HEK293 (cell line): Measurements from ENCODE around the gene SRSF2.

Source experiments
- CTCF ChIA-PET: fragments of 350-600 bp; formaldehyde crosslinking; extraction: SDS; loops from one replicate; lab custom pipeline; 2021; ENCODE audit warnings: antibody characterized with exemption; lab: Yijun Ruan, JAX
- POLR2A ChIA-PET: fragments of 300-600 bp; formaldehyde crosslinking; extraction: SDS; loops from one replicate; lab custom pipeline; 2020; ENCODE audit warnings: antibody characterized with exemption, inconsistent platforms; lab: Yijun Ruan, JAX
- H3K27ac ChIP-seq: fragments of 200-500 bp; sonication (Bioruptor generic); 2 replicates; pipeline ENCODE4 v1.5.1; 2014; ENCODE audit warnings: low read depth, low read length, control low read depth, inconsistent platforms; ENCODE audit errors: extremely low read depth
- H3K36me3 ChIP-seq, 2 experiments: fragments of 200-500 bp in 1 of 2; sonication (Bioruptor generic) in 1 of 2; 1 replicate in 1 of 2; 2 replicates in 1 of 2; pipeline ENCODE4 v1.5.1; 2014 to 2017; ENCODE audit warnings: inconsistent platforms in 2 of 2, low read length in 2 of 2; ENCODE audit not compliant: control insufficient read depth in 2 of 2, insufficient read depth in 1 of 2
- H3K4me1 ChIP-seq: fragments of 200-500 bp; sonication (Bioruptor generic); 2 replicates; pipeline ENCODE4 v1.5.1; 2014; ENCODE audit warnings: mild to moderate bottlenecking, low read length, inconsistent platforms; ENCODE audit not compliant: control insufficient read depth, insufficient read depth
- H3K4me3 ChIP-seq: 2 replicates; pipeline ENCODE4 v1.5.1; 2011; ENCODE audit warnings: low read depth, mild to moderate bottlenecking, control low read depth, low read length, moderate library complexity
- H3K9me3 ChIP-seq: fragments of 200-500 bp; sonication (Bioruptor generic); 2 replicates; pipeline ENCODE4 v1.5.1; 2014; ENCODE audit warnings: low read depth, low read length, inconsistent platforms; ENCODE audit not compliant: control insufficient read depth, insufficient read depth
- GLI2 ChIP-seq: fragments of 450-650 bp; formaldehyde crosslinking; IDR thresholded peaks from 2 replicates; pipeline ENCODE4; 2017; ENCODE audit warnings: missing biosample characterization, missing genetic modification characterization, low read depth, borderline replicate concordance
- GLIS1 ChIP-seq: fragments of 450-650 bp; formaldehyde crosslinking; IDR thresholded peaks from 2 replicates; pipeline ENCODE4 v1.5.1; 2016; ENCODE audit warnings: missing biosample characterization, missing genetic modification characterization
- KLF1 ChIP-seq: fragments of 450-650 bp; formaldehyde crosslinking; IDR thresholded peaks from 2 replicates; pipeline ENCODE4 v1.5.1; 2016; ENCODE audit warnings: missing biosample characterization, missing genetic modification characterization
- OSR2 ChIP-seq: fragments of 450-650 bp; formaldehyde crosslinking; IDR thresholded peaks from 2 replicates; pipeline ENCODE4 v1.5.1; 2016; ENCODE audit warnings: missing biosample characterization, missing genetic modification characterization
- SP2 ChIP-seq: fragments of 450-650 bp; formaldehyde crosslinking; IDR thresholded peaks from 2 replicates; pipeline ENCODE4 v1.5.1; 2016; ENCODE audit warnings: missing biosample characterization, missing genetic modification characterization
- SP3 ChIP-seq: fragments of 450-650 bp; formaldehyde crosslinking; IDR thresholded peaks from 2 replicates; pipeline ENCODE4 v1.5.1; 2016; ENCODE audit warnings: missing biosample characterization, missing genetic modification characterization
- TRIM28 ChIP-seq: IDR thresholded peaks from 2 replicates; pipeline ENCODE4 v1.6.1; 2011; ENCODE audit warnings: low read length, control low read depth, borderline replicate concordance
- ZFP69B ChIP-seq: fragments of 450-650 bp; formaldehyde crosslinking; IDR thresholded peaks from 2 replicates; pipeline ENCODE4 v1.5.1; 2016; ENCODE audit warnings: missing biosample characterization, missing genetic modification characterization
- ZIC2 ChIP-seq: fragments of 450-650 bp; formaldehyde crosslinking; IDR thresholded peaks from 2 replicates; pipeline ENCODE4 v1.5.1; 2016; ENCODE audit warnings: missing biosample characterization, missing genetic modification characterization
- ZNF132 ChIP-seq: fragments of 450-650 bp; formaldehyde crosslinking; IDR thresholded peaks from 2 replicates; pipeline ENCODE4 v1.5.1; 2017; ENCODE audit warnings: missing biosample characterization, missing genetic modification characterization, borderline replicate concordance
- ZNF23 ChIP-seq: fragments of 450-650 bp; formaldehyde crosslinking; IDR thresholded peaks from 2 replicates; pipeline ENCODE4 v1.5.1; 2016; ENCODE audit warnings: missing biosample characterization, missing genetic modification characterization, borderline replicate concordance
- ZNF341 ChIP-seq: fragments of 450-650 bp; formaldehyde crosslinking; IDR thresholded peaks from 2 replicates; pipeline ENCODE4; 2016; ENCODE audit warnings: low read depth, missing biosample characterization, missing genetic modification characterization
- ZNF501 ChIP-seq: fragments of 450-650 bp; formaldehyde crosslinking; IDR thresholded peaks from 2 replicates; pipeline ENCODE4 v1.5.1; 2016; ENCODE audit warnings: missing biosample characterization, missing genetic modification characterization
- ZNF530 ChIP-seq: fragments of 450-650 bp; formaldehyde crosslinking; IDR thresholded peaks from 2 replicates; pipeline ENCODE4 v1.5.1; 2016; ENCODE audit warnings: low read depth, missing biosample characterization, missing genetic modification characterization
- ZNF548 ChIP-seq: fragments of 450-650 bp; formaldehyde crosslinking; IDR thresholded peaks from 2 replicates; pipeline ENCODE4 v1.5.1; 2016; ENCODE audit warnings: missing biosample characterization, missing genetic modification characterization
- ZNF596 ChIP-seq: fragments of 450-650 bp; IDR thresholded peaks from 2 replicates; pipeline ENCODE4 v1.5.0; 2018; ENCODE audit warnings: missing biosample characterization, mild to moderate bottlenecking, missing genetic modification characterization, moderate library complexity
- ZNF610 ChIP-seq: fragments of 450-650 bp; formaldehyde crosslinking; IDR thresholded peaks from 2 replicates; pipeline ENCODE4 v1.5.1; 2016; ENCODE audit warnings: missing biosample characterization, missing genetic modification characterization, borderline replicate concordance
- ZNF626 ChIP-seq: fragments of 450-650 bp; sonication (Bioruptor Pico); formaldehyde crosslinking; IDR thresholded peaks from 2 replicates; pipeline ENCODE4 v1.5.1; 2018; ENCODE audit warnings: missing biosample characterization, missing genetic modification characterization, inconsistent platforms
- ZNF768 ChIP-seq: fragments of 450-650 bp; formaldehyde crosslinking; IDR thresholded peaks from 2 replicates; pipeline ENCODE4 v1.5.1; 2018; ENCODE audit warnings: missing biosample characterization, mild to moderate bottlenecking, missing genetic modification characterization
- TF ChIP-seq, protein P1 (sequence below): fragments of 450-650 bp; IDR thresholded peaks from 2 replicates; pipeline ENCODE4 v1.5.1; 2018; ENCODE audit warnings: missing biosample characterization, mild to moderate bottlenecking, missing genetic modification characterization
- TF ChIP-seq, protein P2 (sequence below): fragments of 450-650 bp; formaldehyde crosslinking; IDR thresholded peaks from 2 replicates; pipeline ENCODE4 v1.5.1; 2017; ENCODE audit warnings: missing biosample characterization, mild to moderate bottlenecking, missing genetic modification characterization, moderate library complexity

SRSF2 gene

DNA sequence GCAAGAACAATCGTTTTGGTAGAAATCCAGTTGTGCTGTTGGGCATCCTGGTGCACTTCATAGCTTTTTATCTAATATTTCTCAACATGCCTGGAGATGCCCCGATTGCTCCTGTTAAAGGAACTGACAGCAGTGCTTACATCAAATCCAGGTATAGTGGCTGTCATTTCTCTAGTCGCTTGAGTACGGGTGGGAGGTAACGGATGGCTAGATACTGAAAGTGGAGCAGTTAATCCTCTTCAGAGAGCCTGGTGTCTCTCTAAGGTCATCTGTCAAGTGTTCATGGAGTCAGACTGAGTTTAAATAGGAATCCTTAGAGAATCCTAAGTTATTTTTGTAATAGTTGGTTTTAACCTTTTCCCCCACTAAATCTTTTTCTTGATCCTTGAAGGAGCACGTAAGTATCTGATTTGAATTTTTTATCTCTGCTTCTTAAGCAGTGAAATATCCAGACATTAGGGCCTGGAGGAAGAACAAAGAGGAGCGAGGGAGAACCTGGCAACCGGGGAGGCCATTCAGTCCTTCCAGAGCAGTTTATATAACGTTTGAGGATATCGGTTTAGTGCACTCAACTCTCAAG, 38.0 kb upstream of the SRSF2 start:
- Histone ChIP-seq H3K36me3 (peaks cover 48 to 60% of the 10 kb centered on the region in 2 experiments), H3K9me3 (no peaks in the 10 kb centered on the region), H3K4me3 (no peak overlapping the region), H3K27ac (no peak overlapping the region), H3K4me1 (peaks cover 8% of the 10 kb centered on the region)
- TF ChIP-seq ZNF626 (tag by site-specific recombination), result no peak
- no peak for TF ChIP-seq OSR2 (tag by site-specific recombination)
- TF ChIP-seq GLI2 (tag by site-specific recombination), result no peak
- TF ChIP-seq TRIM28, result no peak
- no peak for TF ChIP-seq ZNF23 (tag by site-specific recombination)
- TF ChIP-seq ZIC2 (tag by site-specific recombination), result no peak
- no peak for TF ChIP-seq ZNF132 (tag by site-specific recombination)
- no peak for TF ChIP-seq ZNF530
- TF ChIP-seq ZNF610 (tag by site-specific recombination), result no peak
- no peak for TF ChIP-seq ZNF341
- no peak for TF ChIP-seq GLIS1 (tag by site-specific recombination)
- no peak for TF ChIP-seq ZNF596 (tag by site-specific recombination)
- TF ChIP-seq ZNF501, result no peak
- TF ChIP-seq, protein P1, sequence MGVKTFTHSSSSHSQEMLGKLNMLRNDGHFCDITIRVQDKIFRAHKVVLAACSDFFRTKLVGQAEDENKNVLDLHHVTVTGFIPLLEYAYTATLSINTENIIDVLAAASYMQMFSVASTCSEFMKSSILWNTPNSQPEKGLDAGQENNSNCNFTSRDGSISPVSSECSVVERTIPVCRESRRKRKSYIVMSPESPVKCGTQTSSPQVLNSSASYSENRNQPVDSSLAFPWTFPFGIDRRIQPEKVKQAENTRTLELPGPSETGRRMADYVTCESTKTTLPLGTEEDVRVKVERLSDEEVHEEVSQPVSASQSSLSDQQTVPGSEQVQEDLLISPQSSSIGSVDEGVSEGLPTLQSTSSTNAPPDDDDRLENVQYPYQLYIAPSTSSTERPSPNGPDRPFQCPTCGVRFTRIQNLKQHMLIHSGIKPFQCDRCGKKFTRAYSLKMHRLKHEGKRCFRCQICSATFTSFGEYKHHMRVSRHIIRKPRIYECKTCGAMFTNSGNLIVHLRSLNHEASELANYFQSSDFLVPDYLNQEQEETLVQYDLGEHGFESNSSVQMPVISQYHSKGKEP (tag by site-specific recombination), result no peak
- TF ChIP-seq, protein P2, sequence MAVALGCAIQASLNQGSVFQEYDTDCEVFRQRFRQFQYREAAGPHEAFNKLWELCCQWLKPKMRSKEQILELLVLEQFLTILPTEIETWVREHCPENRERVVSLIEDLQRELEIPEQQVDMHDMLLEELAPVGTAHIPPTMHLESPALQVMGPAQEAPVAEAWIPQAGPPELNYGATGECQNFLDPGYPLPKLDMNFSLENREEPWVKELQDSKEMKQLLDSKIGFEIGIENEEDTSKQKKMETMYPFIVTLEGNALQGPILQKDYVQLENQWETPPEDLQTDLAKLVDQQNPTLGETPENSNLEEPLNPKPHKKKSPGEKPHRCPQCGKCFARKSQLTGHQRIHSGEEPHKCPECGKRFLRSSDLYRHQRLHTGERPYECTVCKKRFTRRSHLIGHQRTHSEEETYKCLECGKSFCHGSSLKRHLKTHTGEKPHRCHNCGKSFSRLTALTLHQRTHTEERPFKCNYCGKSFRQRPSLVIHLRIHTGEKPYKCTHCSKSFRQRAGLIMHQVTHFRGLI (tag by site-specific recombination), result no peak
- ChIA-PET POLR2A (no interaction called here), CTCF (interaction anchor here (0.6 to 0.9 kb wide), 2 partner anchors 36 to 273 kb away, joined by 3 to 4 read pairs; no protein-coding TSS in a partner anchor)

DNA sequence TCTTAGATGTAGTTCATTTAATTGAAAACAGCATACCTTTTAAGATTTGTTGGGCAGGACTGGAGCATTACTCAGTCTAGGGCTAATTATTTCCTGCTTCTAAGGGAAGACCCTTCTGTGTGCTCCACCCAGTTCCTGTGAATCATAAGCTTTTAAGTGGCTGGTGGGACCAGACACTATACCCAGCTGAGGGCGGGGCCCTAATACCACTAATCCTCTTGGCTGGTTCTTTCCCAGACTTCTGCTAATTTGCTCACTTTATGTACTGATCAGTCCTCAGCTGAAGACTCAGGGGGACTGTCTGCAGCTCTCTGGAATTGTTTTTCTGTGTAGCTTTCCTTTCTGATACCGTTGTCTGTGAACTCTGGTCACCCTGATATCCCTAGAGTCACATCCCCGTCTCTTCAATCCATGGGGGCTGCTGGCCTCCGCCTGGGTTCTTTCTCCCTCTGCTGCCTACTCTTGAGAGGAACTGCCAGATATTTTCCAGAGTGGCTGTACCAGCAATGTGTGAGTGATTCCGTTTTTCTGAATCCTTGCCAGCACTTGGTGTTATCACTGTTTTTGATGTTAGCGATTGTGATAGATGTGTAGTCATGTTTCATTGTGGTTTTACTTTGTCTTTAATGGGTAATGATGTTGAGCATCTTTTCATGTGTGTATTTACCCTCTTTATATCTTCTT, 35.9 kb upstream of the SRSF2 start:
- H3K4me3 ChIP-seq, result no peak overlapping the region
- ChIA-PET POLR2A (interaction anchor here (0.6 to 1.3 kb wide), 6 partner anchors 18 to 968 kb away, joined by 3 to 16 read pairs (median 4); partner anchors contain the start of genes MFSD11 and SRSF2), CTCF (interaction anchor here (0.6 to 1.0 kb wide), 5 partner anchors 9 to 283 kb away, joined by 3 read pairs; no protein-coding TSS in a partner anchor)
- peaks cover 53 to 54% of the 10 kb centered on the region in 2 experiments for H3K36me3 ChIP-seq
- peaks cover 8% of the 10 kb centered on the region for H3K4me1 ChIP-seq
- no peaks in the 10 kb centered on the region for H3K9me3 ChIP-seq
- peak overlapping the region; percentile 71 for H3K27ac ChIP-seq
- TF ChIP-seq KLF1 (peak; percentile 85), ZFP69B (tag by site-specific recombination) (peak; percentile 53; the same call in 1 of the 2 replicates), ZNF548 (tag by site-specific recombination) (no peak), ZNF768 (tag by site-specific recombination) (no peak), SP2 (peak; percentile 54), SP3 (tag by site-specific recombination) (peak; percentile 22; the same call in 1 of the 2 replicates)
